Sigmoid colon (tissue), 4 donors: ENCODE data around the gene CIDEB.

Experiments used
- EP300 ChIP-seq, 4 donors: sonication (generic); formaldehyde crosslinking; IDR thresholded peaks; one replicate each; pipeline ENCODE4 v1.6.1; 2017; ENCODE audit warnings: antibody characterized with exemption in 4 of 4
- POLR2A ChIP-seq, 2 donors: fragments of 450-650 bp; IDR thresholded peaks; one replicate each; pipeline ENCODE4 v1.6.1; 2016; ENCODE audit warnings: antibody characterized with exemption in 2 of 2, mild to moderate bottlenecking in 2 of 2, moderate library complexity in 2 of 2

- no peak for TF ChIP-seq POLR2A (IDR thresholded peaks at IDR 0.05)
- TF ChIP-seq EP300 (IDR thresholded peaks at IDR 0.05) = no peak
Observed at GRCh38 chr14:24267516-24267915, 40.3 kb downstream of the CIDEB start.
